ENCODE data around the gene HSPBP1.

HSPBP1 gene

GRCh38 chr19:55299991-55300390 lies 20.1 kb upstream of the HSPBP1 start:
- no peaks in the 10 kb centered on the region for H3K27me3 Mint-ChIP-seq
- DNase-seq, result no peak
- H3K4me1 Mint-ChIP-seq (ENCODE audit: low read depth), result peaks cover 10% of the 10 kb centered on the region
- H3K27ac Mint-ChIP-seq, result no peak overlapping the region
- H3K9me3 Mint-ChIP-seq, result no peaks in the 10 kb centered on the region
- no peak overlapping the region for H3K4me3 Mint-ChIP-seq
- no peaks in the 10 kb centered on the region for H3K36me3 Mint-ChIP-seq (ENCODE audit: low read depth)

- Mint-ChIP-seq H3K9me3 (no peaks in the 10 kb centered on the region), H3K36me3 (ENCODE audit: low read depth) (no peaks in the 10 kb centered on the region), H3K4me1 (ENCODE audit: low read depth) (peaks cover 10% of the 10 kb centered on the region), H3K27me3 (no peaks in the 10 kb centered on the region), H3K27ac (no peak overlapping the region), H3K4me3 (no peak overlapping the region)
- DNase-seq, result no peak
Measured at GRCh38 chr19:55297267-55297666, 17.4 kb upstream of the HSPBP1 start.

GRCh38 chr19:55289117-55289796 lies 9.3 kb upstream of the HSPBP1 start:
- Mint-ChIP-seq H3K9me3 (no peaks in the 10 kb centered on the region), H3K4me1 (ENCODE audit: low read depth) (peaks cover 5% of the 10 kb centered on the region), H3K27me3 (no peaks in the 10 kb centered on the region), H3K4me3 (no peak overlapping the region), H3K27ac (no peak overlapping the region), H3K36me3 (ENCODE audit: low read depth) (no peaks in the 10 kb centered on the region)
- no peak for DNase-seq

- Mint-ChIP-seq H3K4me3 (no peak overlapping the region), H3K9me3 (no peaks in the 10 kb centered on the region), H3K4me1 (ENCODE audit: low read depth) (peaks cover 14% of the 10 kb centered on the region), H3K27me3 (no peaks in the 10 kb centered on the region), H3K27ac (no peak overlapping the region), H3K36me3 (ENCODE audit: low read depth) (no peaks in the 10 kb centered on the region)
- no peak for DNase-seq
Measured at GRCh38 chr19:55287361-55288079, 7.6 kb upstream of the HSPBP1 start.

GRCh38 chr19:55285229-55285890 lies 5.5 kb upstream of the HSPBP1 start:
- Mint-ChIP-seq H3K4me3 (peak overlapping the region; percentile 41), H3K4me1 (ENCODE audit: low read depth) (peaks cover 17% of the 10 kb centered on the region), H3K9me3 (no peaks in the 10 kb centered on the region), H3K27ac (peak overlapping the region; percentile 44), H3K27me3 (no peaks in the 10 kb centered on the region), H3K36me3 (ENCODE audit: low read depth) (no peaks in the 10 kb centered on the region)
- no peak for DNase-seq

- Mint-ChIP-seq H3K36me3 (ENCODE audit: low read depth) (peaks cover 4% of the 10 kb centered on the region), H3K9me3 (no peaks in the 10 kb centered on the region), H3K4me1 (ENCODE audit: low read depth) (peaks cover 22% of the 10 kb centered on the region), H3K27me3 (no peaks in the 10 kb centered on the region), H3K27ac (peak overlapping the region; percentile 44), H3K4me3 (peak overlapping the region; percentile 41)
- no peak for DNase-seq
Measured at GRCh38 chr19:55284405-55285058, 4.6 kb upstream of the HSPBP1 start.

GRCh38 chr19:55283548-55284377 lies 3.9 kb upstream of the HSPBP1 start, which contains the start of gene BRSK1:
TSS of gene BRSK1 (plus strand) at chr19:55283997. CDS start at chr19:55284443, 446 bp downstream.
- H3K4me3 Mint-ChIP-seq, result peak within 1 kb of the TSS; percentile 49
- H3K27me3 Mint-ChIP-seq, result no peaks in the 10 kb centered on the region
- peak within 1 kb of the TSS; percentile 54 for H3K27ac Mint-ChIP-seq
- peaks cover 27% of the 10 kb centered on the region for H3K4me1 Mint-ChIP-seq (ENCODE audit: low read depth)
- H3K36me3 Mint-ChIP-seq (ENCODE audit: low read depth), result peaks cover 7% of the 10 kb centered on the region
- DNase-seq, result peak; percentile 64
- no peaks in the 10 kb centered on the region for H3K9me3 Mint-ChIP-seq

GRCh38 chr19:55279340-55279739 lies 570 bp downstream of the HSPBP1 start:
- H3K27me3 Mint-ChIP-seq, result no peaks in the 10 kb centered on the region
- peaks cover 48% of the 10 kb centered on the region for H3K4me1 Mint-ChIP-seq (ENCODE audit: low read depth)
- peak overlapping the region; percentile 99 for H3K27ac Mint-ChIP-seq
- peak overlapping the region; percentile 100 for H3K4me3 Mint-ChIP-seq
- peaks cover 44% of the 10 kb centered on the region for H3K36me3 Mint-ChIP-seq (ENCODE audit: low read depth)
- no peak for DNase-seq
- H3K9me3 Mint-ChIP-seq, result no peaks in the 10 kb centered on the region

- no peaks in the 10 kb centered on the region for H3K9me3 Mint-ChIP-seq
- peak overlapping the region; percentile 99 for H3K27ac Mint-ChIP-seq
- H3K36me3 Mint-ChIP-seq (ENCODE audit: low read depth), result peaks cover 51% of the 10 kb centered on the region
- no peaks in the 10 kb centered on the region for H3K27me3 Mint-ChIP-seq
- DNase-seq, result no peak
- peaks cover 47% of the 10 kb centered on the region for H3K4me1 Mint-ChIP-seq (ENCODE audit: low read depth)
- H3K4me3 Mint-ChIP-seq, result peak overlapping the region; percentile 100
Measured at GRCh38 chr19:55278391-55279135, 1.3 kb downstream of the HSPBP1 start.

GRCh38 chr19:55277494-55277893 lies 2.4 kb downstream of the HSPBP1 start:
- H3K27ac Mint-ChIP-seq, result no peak overlapping the region
- H3K4me3 Mint-ChIP-seq, result peak overlapping the region; percentile 9
- no peaks in the 10 kb centered on the region for H3K9me3 Mint-ChIP-seq
- H3K4me1 Mint-ChIP-seq (ENCODE audit: low read depth), result peaks cover 39% of the 10 kb centered on the region
- no peak for DNase-seq
- H3K27me3 Mint-ChIP-seq, result no peaks in the 10 kb centered on the region
- H3K36me3 Mint-ChIP-seq (ENCODE audit: low read depth), result peaks cover 61% of the 10 kb centered on the region

GRCh38 chr19:55276720-55277430 lies 3.0 kb downstream of the HSPBP1 start:
- H3K4me1 Mint-ChIP-seq (ENCODE audit: low read depth), result peaks cover 39% of the 10 kb centered on the region
- peaks cover 68% of the 10 kb centered on the region for H3K36me3 Mint-ChIP-seq (ENCODE audit: low read depth)
- peak overlapping the region; percentile 9 for H3K4me3 Mint-ChIP-seq
- DNase-seq, result no peak
- H3K9me3 Mint-ChIP-seq, result no peaks in the 10 kb centered on the region
- no peaks in the 10 kb centered on the region for H3K27me3 Mint-ChIP-seq
- peak overlapping the region; percentile 68 for H3K27ac Mint-ChIP-seq

- Mint-ChIP-seq H3K36me3 (ENCODE audit: low read depth) (peaks cover 75% of the 10 kb centered on the region), H3K4me1 (ENCODE audit: low read depth) (peaks cover 37% of the 10 kb centered on the region), H3K4me3 (no peak overlapping the region), H3K27ac (peak overlapping the region; percentile 68), H3K9me3 (no peaks in the 10 kb centered on the region), H3K27me3 (no peaks in the 10 kb centered on the region)
- no peak for DNase-seq
Measured at GRCh38 chr19:55275851-55276719, 3.8 kb downstream of the HSPBP1 start.
